Suprapubic skin (tissue), 4 donors: ENCODE measurements around the gene RNASE8.

Experiments
- EP300 ChIP-seq: sonication (generic); formaldehyde crosslinking; IDR thresholded peaks from one replicate; pipeline ENCODE4 v1.6.1; 2017; ENCODE audit warnings: antibody characterized with exemption
- POLR2A ChIP-seq, 2 donors: fragments of 450-650 bp; IDR thresholded peaks; one replicate each; pipeline ENCODE4 v1.6.1; 2017; ENCODE audit warnings: antibody characterized with exemption in 2 of 2, mild to moderate bottlenecking in 2 of 2, moderate library complexity in 2 of 2
- POLR2AphosphoS5 ChIP-seq, 3 donors: sonication (generic); formaldehyde crosslinking; IDR thresholded peaks; one replicate each; pipeline ENCODE4 v1.6.1; 2017; ENCODE audit warnings: antibody characterized with exemption in 3 of 3
- TF ChIP-seq, protein P1 (sequence below), 2 donors: fragments of 200-600 bp in 1 of 2; fragments of 450-650 bp in 1 of 2; sonication (generic) in 1 of 2; IDR thresholded peaks; one replicate each; pipeline ENCODE4 v1.5.1; 2016 to 2019; ENCODE audit warnings: antibody characterized with exemption in 2 of 2, mild to moderate bottlenecking in 1 of 2, moderate library complexity in 1 of 2

DNA sequence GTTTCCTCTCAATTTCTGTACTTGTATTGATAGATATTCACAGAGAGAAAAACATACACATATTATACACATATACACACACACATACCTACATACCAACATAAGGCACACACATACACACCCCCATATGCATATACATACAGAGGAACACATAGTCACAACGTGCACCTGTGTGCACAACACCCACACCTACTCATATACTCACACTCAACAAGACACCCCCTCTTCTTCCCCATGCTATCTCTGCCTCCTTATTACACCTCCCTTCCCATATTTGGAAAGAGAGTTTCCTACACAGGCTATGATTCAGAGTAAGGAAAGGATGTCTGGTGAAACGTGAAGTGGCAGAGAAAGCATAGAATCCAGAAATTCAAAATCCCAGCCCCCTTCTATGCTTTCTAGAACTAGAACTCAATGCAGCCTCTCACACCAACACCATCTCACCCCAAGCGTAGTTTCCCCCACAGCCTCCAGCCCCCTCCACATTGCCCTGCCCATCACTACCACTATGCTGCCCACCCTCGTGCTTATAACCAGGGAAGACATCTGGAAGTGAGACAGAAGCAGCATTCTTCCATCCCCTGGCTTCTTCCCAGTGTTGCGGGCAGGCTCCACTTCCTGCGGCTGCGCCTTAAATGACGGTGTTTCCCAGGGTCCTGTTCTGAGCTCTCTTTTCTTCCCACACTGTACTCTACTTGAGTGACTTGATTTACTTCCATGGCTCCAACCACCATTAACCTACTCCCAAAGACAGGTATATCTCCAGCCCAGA is 2.4 kb downstream of the RNASE8 start:
- TF ChIP-seq, protein P1, sequence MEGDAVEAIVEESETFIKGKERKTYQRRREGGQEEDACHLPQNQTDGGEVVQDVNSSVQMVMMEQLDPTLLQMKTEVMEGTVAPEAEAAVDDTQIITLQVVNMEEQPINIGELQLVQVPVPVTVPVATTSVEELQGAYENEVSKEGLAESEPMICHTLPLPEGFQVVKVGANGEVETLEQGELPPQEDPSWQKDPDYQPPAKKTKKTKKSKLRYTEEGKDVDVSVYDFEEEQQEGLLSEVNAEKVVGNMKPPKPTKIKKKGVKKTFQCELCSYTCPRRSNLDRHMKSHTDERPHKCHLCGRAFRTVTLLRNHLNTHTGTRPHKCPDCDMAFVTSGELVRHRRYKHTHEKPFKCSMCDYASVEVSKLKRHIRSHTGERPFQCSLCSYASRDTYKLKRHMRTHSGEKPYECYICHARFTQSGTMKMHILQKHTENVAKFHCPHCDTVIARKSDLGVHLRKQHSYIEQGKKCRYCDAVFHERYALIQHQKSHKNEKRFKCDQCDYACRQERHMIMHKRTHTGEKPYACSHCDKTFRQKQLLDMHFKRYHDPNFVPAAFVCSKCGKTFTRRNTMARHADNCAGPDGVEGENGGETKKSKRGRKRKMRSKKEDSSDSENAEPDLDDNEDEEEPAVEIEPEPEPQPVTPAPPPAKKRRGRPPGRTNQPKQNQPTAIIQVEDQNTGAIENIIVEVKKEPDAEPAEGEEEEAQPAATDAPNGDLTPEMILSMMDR (IDR thresholded peaks at IDR 0.05): no peak
- TF ChIP-seq EP300 (no peak), POLR2A (IDR thresholded peaks at IDR 0.05) (no peak), POLR2AphosphoS5 (IDR thresholded peaks at IDR 0.05) (no peak)
